ENCODE measurements around the gene SRPK2.

DNA sequence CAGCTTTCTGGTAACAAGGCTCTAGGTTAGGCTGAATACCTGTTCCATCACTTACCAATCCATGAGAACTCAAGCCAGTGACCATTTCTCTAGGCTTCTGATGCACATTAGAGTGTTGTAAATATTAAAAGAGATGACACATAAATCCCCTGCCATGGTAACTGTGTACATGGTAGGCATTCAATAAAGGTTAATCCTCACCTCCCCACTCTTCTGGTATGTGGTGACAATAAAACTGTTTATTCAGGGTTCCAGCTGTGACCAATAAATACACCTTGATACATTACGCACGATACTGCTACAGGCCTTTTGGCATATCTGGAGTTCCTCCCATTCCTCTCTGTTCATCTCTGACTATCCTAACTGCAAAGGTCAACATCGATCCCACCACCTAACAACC lies 171.9 kb downstream of the SRPK2 start:
- TF ChIP-seq, protein P1, sequence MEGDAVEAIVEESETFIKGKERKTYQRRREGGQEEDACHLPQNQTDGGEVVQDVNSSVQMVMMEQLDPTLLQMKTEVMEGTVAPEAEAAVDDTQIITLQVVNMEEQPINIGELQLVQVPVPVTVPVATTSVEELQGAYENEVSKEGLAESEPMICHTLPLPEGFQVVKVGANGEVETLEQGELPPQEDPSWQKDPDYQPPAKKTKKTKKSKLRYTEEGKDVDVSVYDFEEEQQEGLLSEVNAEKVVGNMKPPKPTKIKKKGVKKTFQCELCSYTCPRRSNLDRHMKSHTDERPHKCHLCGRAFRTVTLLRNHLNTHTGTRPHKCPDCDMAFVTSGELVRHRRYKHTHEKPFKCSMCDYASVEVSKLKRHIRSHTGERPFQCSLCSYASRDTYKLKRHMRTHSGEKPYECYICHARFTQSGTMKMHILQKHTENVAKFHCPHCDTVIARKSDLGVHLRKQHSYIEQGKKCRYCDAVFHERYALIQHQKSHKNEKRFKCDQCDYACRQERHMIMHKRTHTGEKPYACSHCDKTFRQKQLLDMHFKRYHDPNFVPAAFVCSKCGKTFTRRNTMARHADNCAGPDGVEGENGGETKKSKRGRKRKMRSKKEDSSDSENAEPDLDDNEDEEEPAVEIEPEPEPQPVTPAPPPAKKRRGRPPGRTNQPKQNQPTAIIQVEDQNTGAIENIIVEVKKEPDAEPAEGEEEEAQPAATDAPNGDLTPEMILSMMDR (IDR thresholded peaks at IDR 0.05): no peak
- TF ChIP-seq POLR2AphosphoS5 (IDR thresholded peaks at IDR 0.05): no peak

Measured in sigmoid colon (tissue), 4 donors.